ENCODE results near the gene DTNBP1.

Gene DTNBP1

GRCh38 chr6:15596186-15596896 is 66.5 kb downstream of the DTNBP1 start:
- Histone ChIP-seq H3K4me2 (peak overlapping the region; percentile 3; the same call in 1 of the 2 replicates), H3K4me3 (no peak overlapping the region), H3K9me3 (no peaks in the 10 kb centered on the region), H3K36me3 (peaks cover 41% of the 10 kb centered on the region), H3K27ac (no peak overlapping the region), H3K9ac (no peak overlapping the region), H3K4me1 (peaks cover 27% of the 10 kb centered on the region), H4K20me1 (peaks cover 32% of the 10 kb centered on the region), H3K27me3 (no peaks in the 10 kb centered on the region)
- TF ChIP-seq Cebpa-rat (IDR thresholded peaks at IDR 0.05), result no peak

DNA sequence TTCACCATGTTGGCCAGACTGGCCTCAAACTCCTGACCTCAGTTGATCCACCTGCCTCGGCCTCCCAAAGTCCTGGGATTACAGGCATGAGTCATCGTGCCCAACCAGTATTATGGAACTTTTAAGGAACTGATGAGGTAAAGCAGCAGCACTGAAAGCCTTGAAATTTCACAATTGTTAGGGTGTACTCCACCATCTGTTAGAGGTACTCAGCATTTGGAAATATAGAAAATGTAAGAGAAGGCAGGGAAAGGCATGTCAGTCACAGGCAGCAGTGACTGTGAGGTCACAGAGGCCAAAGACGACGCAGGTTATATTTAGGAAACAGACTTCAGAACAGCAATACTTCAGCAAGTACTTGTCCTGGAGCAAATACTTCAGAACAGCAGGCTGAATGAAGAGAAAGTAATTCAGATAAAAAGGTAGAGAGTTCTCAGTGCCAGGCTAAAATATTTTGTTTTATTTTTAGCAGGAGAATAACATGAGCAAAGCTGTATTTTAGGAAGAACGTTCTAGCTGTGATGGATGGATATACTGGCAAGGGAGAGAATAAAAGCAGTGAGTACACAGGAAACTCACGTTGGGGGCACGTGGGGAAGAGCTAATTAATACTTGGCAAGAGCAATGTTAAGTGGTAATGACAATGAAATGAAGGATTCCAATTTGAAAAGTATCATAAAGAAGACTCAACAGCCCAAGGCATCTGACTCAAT is 67.2 kb downstream of the DTNBP1 start:
- no peak overlapping the region for H3K9ac ChIP-seq
- no peaks in the 10 kb centered on the region for H3K27me3 ChIP-seq
- peaks cover 36% of the 10 kb centered on the region for H3K36me3 ChIP-seq
- H4K20me1 ChIP-seq, result peaks cover 30% of the 10 kb centered on the region
- peaks cover 24% of the 10 kb centered on the region for H3K4me1 ChIP-seq
- H3K9me3 ChIP-seq, result no peaks in the 10 kb centered on the region
- H3K27ac ChIP-seq, result no peak overlapping the region
- no peak overlapping the region for H3K4me2 ChIP-seq
- H3K4me3 ChIP-seq, result no peak overlapping the region
- TF ChIP-seq Cebpa-rat (IDR thresholded peaks at IDR 0.05), result no peak

GRCh38 chr6:15594512-15595259 is 68.1 kb downstream of the DTNBP1 start:
- no peak overlapping the region for H3K27ac ChIP-seq
- H3K4me3 ChIP-seq, result no peak overlapping the region

GRCh38 chr6:15593798-15594197 is 69.0 kb downstream of the DTNBP1 start:
- Histone ChIP-seq H3K4me1 (peaks cover 10% of the 10 kb centered on the region; the same call in 1 of the 2 replicates), H3K4me3 (no peak overlapping the region)

More at GRCh38 chr6:15594512-15595259, 68.1 kb downstream of the DTNBP1 start:
- H4K20me1 ChIP-seq, result peaks cover 21% of the 10 kb centered on the region
- TF ChIP-seq Cebpa-rat (IDR thresholded peaks at IDR 0.05), result no peak
- peaks cover 36% of the 10 kb centered on the region for H3K36me3 ChIP-seq
- no peak overlapping the region for H3K4me2 ChIP-seq
- H3K9ac ChIP-seq, result no peak overlapping the region
- H3K27me3 ChIP-seq, result no peaks in the 10 kb centered on the region
- peaks cover 15% of the 10 kb centered on the region for H3K4me1 ChIP-seq
- no peaks in the 10 kb centered on the region for H3K9me3 ChIP-seq

GRCh38 chr6:15592610-15593009 is 70.2 kb downstream of the DTNBP1 start:
- no peak overlapping the region for H3K27ac ChIP-seq
- TF ChIP-seq Cebpa-rat (IDR thresholded peaks at IDR 0.05), result no peak
- no peaks in the 10 kb centered on the region for H3K9me3 ChIP-seq
- peaks cover 10% of the 10 kb centered on the region; the same call in 1 of the 2 replicates for H3K4me1 ChIP-seq
- peaks cover 43% of the 10 kb centered on the region for H3K36me3 ChIP-seq
- H3K27me3 ChIP-seq, result no peaks in the 10 kb centered on the region
- no peak overlapping the region for H3K9ac ChIP-seq
- peaks cover 28% of the 10 kb centered on the region for H4K20me1 ChIP-seq
- no peak overlapping the region for H3K4me3 ChIP-seq
- no peak overlapping the region for H3K4me2 ChIP-seq

More at GRCh38 chr6:15593798-15594197, 69.0 kb downstream of the DTNBP1 start:
- Histone ChIP-seq H3K27ac (no peak overlapping the region), H3K9me3 (no peaks in the 10 kb centered on the region), H4K20me1 (peaks cover 28% of the 10 kb centered on the region), H3K27me3 (no peaks in the 10 kb centered on the region), H3K9ac (no peak overlapping the region), H3K36me3 (peaks cover 44% of the 10 kb centered on the region), H3K4me2 (no peak overlapping the region)
- TF ChIP-seq Cebpa-rat (IDR thresholded peaks at IDR 0.05), result no peak

DNA sequence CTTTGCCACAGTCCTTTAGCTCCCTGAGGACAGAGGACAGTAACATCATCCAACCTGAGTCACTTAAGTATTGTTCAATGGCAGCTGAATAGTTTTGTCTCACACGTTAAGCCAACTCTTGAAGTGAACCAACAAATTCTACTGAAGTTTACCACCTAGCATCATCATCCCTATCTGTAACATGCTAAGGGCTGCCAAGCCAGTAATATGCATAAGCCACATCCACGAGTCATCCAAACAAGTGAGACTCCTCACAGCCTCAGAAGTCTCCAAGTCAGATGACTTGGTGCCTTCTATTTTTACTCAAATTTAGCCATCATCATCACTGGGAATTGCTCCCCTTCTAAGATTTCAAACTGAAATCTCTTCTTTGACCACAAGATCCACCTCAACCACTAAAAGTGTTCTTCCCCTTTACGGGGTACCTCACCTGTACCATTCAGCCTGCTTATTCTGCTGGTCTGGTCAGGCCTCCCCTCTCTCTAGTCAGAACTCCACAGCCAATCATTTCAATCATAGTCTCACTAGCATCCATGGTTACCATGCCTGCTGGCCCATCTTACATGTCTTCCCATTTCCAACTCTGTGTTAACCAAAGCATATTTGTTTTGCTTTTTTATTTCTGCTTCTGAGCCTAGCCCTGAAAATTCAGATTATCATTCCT is 73.7 kb downstream of the DTNBP1 start:
- H4K20me1 ChIP-seq, result peaks cover 33% of the 10 kb centered on the region; the same call in 1 of the 2 replicates
- no peak overlapping the region for H3K9ac ChIP-seq
- no peaks in the 10 kb centered on the region for H3K27me3 ChIP-seq
- TF ChIP-seq Cebpa-rat (IDR thresholded peaks at IDR 0.05), result no peak
- no peaks in the 10 kb centered on the region for H3K4me1 ChIP-seq
- no peak overlapping the region for H3K4me2 ChIP-seq
- H3K9me3 ChIP-seq, result no peaks in the 10 kb centered on the region
- H3K27ac ChIP-seq, result no peak overlapping the region
- H3K36me3 ChIP-seq, result peaks cover 25% of the 10 kb centered on the region
- no peak overlapping the region for H3K4me3 ChIP-seq

GRCh38 chr6:15586503-15586902 is 76.3 kb downstream of the DTNBP1 start:
- TF ChIP-seq Cebpa-rat (IDR thresholded peaks at IDR 0.05), result no peak
- Histone ChIP-seq H3K4me3 (no peak overlapping the region), H3K4me1 (no peaks in the 10 kb centered on the region), H3K27ac (no peak overlapping the region), H3K4me2 (no peak overlapping the region), H3K9me3 (no peaks in the 10 kb centered on the region), H4K20me1 (peaks cover 31% of the 10 kb centered on the region; the same call in 1 of the 2 replicates), H3K27me3 (no peaks in the 10 kb centered on the region), H3K36me3 (peaks cover 27% of the 10 kb centered on the region), H3K9ac (no peak overlapping the region)

DNA sequence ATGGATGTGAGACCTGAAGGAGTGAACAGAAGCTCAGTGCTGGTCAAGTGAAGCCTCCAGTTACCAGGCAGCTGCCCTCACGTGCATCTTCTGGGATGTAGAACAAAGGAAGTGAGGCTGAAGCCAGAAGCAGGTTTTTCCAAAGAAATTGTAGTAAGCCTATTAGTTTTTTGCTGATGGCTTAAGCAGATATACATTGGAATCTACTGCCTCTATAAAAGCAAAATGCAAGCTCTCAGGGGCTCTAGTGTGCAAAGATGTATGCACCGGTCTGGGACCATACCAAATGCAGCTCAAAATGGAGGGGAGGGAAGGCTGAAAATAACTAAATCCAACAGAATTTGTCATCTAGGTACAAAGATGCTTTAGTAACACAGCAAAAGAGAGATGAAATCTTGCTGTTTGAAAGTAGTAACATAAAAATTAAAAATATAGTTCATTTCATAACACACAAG is 77.0 kb downstream of the DTNBP1 start:
- H3K4me2 ChIP-seq, result no peak overlapping the region
- no peaks in the 10 kb centered on the region for H3K4me1 ChIP-seq
- no peak overlapping the region for H3K4me3 ChIP-seq
- H3K9me3 ChIP-seq, result no peaks in the 10 kb centered on the region
- no peak for TF ChIP-seq Cebpa-rat (IDR thresholded peaks at IDR 0.05)
- peaks cover 28% of the 10 kb centered on the region for H3K36me3 ChIP-seq
- H4K20me1 ChIP-seq, result peaks cover 31% of the 10 kb centered on the region; the same call in 1 of the 2 replicates
- H3K27me3 ChIP-seq, result no peaks in the 10 kb centered on the region
- H3K27ac ChIP-seq, result no peak overlapping the region
- no peak overlapping the region for H3K9ac ChIP-seq

GRCh38 chr6:15582499-15582898 is 80.3 kb downstream of the DTNBP1 start:
- Histone ChIP-seq H3K9ac (no peak overlapping the region), H3K27ac (no peak overlapping the region), H3K9me3 (0 out of 2 replicates have a peak, but pooled peaks cover 7% of the 10 kb centered on the region), H4K20me1 (peaks cover 34% of the 10 kb centered on the region; the same call in 1 of the 2 replicates), H3K4me2 (no peak overlapping the region), H3K4me3 (no peak overlapping the region), H3K27me3 (no peaks in the 10 kb centered on the region), H3K36me3 (peaks cover 27% of the 10 kb centered on the region), H3K4me1 (no peaks in the 10 kb centered on the region)
- no peak for TF ChIP-seq Cebpa-rat (IDR thresholded peaks at IDR 0.05)

All from BLaER1 (cell line).